Ishikawa (cell line): ENCODE data around the gene SLC66A1.

Experiments used
- CREB1 ChIP-seq: IDR thresholded peaks from 2 replicates; pipeline ENCODE4 v1.6.1; 2012; ENCODE audit warnings: low read depth
- EGR1 ChIP-seq: IDR thresholded peaks from 2 replicates; pipeline ENCODE4 v1.6.1; 2012
- EP300 ChIP-seq: IDR thresholded peaks from 2 replicates; pipeline ENCODE4 v1.6.1; 2012; ENCODE audit warnings: borderline replicate concordance
- FOXM1 ChIP-seq: IDR thresholded peaks from 2 replicates; pipeline ENCODE4 v1.6.1; 2012; ENCODE audit warnings: low read depth, borderline replicate concordance
- MAX ChIP-seq: IDR thresholded peaks from 2 replicates; pipeline ENCODE4 v1.6.1; 2012
- NFIC ChIP-seq: IDR thresholded peaks from 2 replicates; pipeline ENCODE4 v1.6.1; 2012
- RAD21 ChIP-seq: IDR thresholded peaks from 2 replicates; pipeline ENCODE4 v1.6.1; 2012; ENCODE audit warnings: low read depth
- REST ChIP-seq: IDR thresholded peaks from 2 replicates; pipeline ENCODE4 v1.6.1; 2012; ENCODE audit warnings: low read depth, mild to moderate bottlenecking
- TAF1 ChIP-seq: IDR thresholded peaks from 2 replicates; pipeline ENCODE4 v1.6.1; 2012; ENCODE audit warnings: low read depth, mild to moderate bottlenecking
- TCF12 ChIP-seq: IDR thresholded peaks from 2 replicates; pipeline ENCODE4 v1.6.1; 2012; ENCODE audit warnings: low read depth
- TEAD4 ChIP-seq: IDR thresholded peaks from 2 replicates; pipeline ENCODE4 v1.6.1; 2012
- YY1 ChIP-seq: IDR thresholded peaks from 2 replicates; pipeline ENCODE4 v1.6.1; 2012; ENCODE audit warnings: low read depth
- ZBTB7A ChIP-seq: IDR thresholded peaks from 2 replicates; pipeline ENCODE4 v1.6.1; 2012; ENCODE audit warnings: low read depth
- TF ChIP-seq, protein P1 (sequence below): IDR thresholded peaks from 2 replicates; pipeline ENCODE4 v1.6.1; 2012

- TF ChIP-seq CREB1, result no peak
- no peak for TF ChIP-seq MAX
- TF ChIP-seq FOXM1, result no peak
- TF ChIP-seq, protein P1, sequence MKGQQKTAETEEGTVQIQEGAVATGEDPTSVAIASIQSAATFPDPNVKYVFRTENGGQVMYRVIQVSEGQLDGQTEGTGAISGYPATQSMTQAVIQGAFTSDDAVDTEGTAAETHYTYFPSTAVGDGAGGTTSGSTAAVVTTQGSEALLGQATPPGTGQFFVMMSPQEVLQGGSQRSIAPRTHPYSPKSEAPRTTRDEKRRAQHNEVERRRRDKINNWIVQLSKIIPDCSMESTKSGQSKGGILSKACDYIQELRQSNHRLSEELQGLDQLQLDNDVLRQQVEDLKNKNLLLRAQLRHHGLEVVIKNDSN, result no peak
- TF ChIP-seq TCF12, result no peak
- TF ChIP-seq REST, result no peak
- TF ChIP-seq EP300, result no peak
- TF ChIP-seq YY1, result no peak
- TF ChIP-seq NFIC, result no peak
- no peak for TF ChIP-seq RAD21
- TF ChIP-seq TAF1, result no peak
- no peak for TF ChIP-seq TEAD4
- TF ChIP-seq ZBTB7A, result no peak
- no peak for TF ChIP-seq EGR1
These were observed 15.2 kb downstream of the SLC66A1 start for GRCh38 chr1:19327301-19327700.
